GM23338 (cell line): ENCODE measurements around the gene MOB3B. TPM values are rescaled to one million over a fixed set of nuclear protein-coding genes. Genes with fewer than 3 reads are reported as not detected.

ENCODE experiments used
- ATAC-seq: fragments of 200-7000 bp; cut with Tn5 transposase; 3 replicates; pipeline ENCODE4 v1.9.1; 2020
- DNase-seq: peaks from one replicate; pipeline ENCODE4 v3.0.0-alpha.2; 2015; ENCODE audit warnings: low spot score
- H2AFZ ChIP-seq: fragments of 200-600 bp; sonication (generic); 2 replicates; pipeline ENCODE4 v1.8.0; 2016; ENCODE audit warnings: antibody characterized with exemption, mild to moderate bottlenecking, moderate library complexity
- H3F3A ChIP-seq: fragments of 200-600 bp; sonication (generic); replicated peaks from 2 replicates; pipeline ENCODE4 v1.8.0; 2017; ENCODE audit warnings: antibody characterized with exemption, mixed run types, low read depth
- H3K27ac ChIP-seq: fragments of 200-600 bp; sonication (generic); 2 replicates; pipeline ENCODE4 v1.6.1; 2016; ENCODE audit warnings: low read depth
- H3K27me3 ChIP-seq: fragments of 200-600 bp; sonication (generic); 2 replicates; pipeline ENCODE4 v1.8.0; 2016; ENCODE audit warnings: mild to moderate bottlenecking, mixed run types, moderate library complexity; ENCODE audit not compliant: insufficient read depth
- H3K36me3 ChIP-seq: fragments of 200-600 bp; sonication (generic); 2 replicates; pipeline ENCODE4 v1.8.0; 2016; ENCODE audit warnings: mild to moderate bottlenecking; ENCODE audit not compliant: insufficient read depth
- H3K4me1 ChIP-seq: fragments of 200-600 bp; sonication (generic); 2 replicates; pipeline ENCODE4 v1.8.0; 2016; ENCODE audit warnings: mild to moderate bottlenecking, moderate library complexity; ENCODE audit not compliant: insufficient read depth
- H3K4me2 ChIP-seq: fragments of 200-600 bp; sonication (generic); 2 replicates; pipeline ENCODE4 v1.7.1; 2017; ENCODE audit warnings: mixed run types
- H3K4me3 ChIP-seq: fragments of 200-600 bp; sonication (generic); 2 replicates; pipeline ENCODE4 v1.6.1; 2016; ENCODE audit warnings: mixed run types
- H3K79me2 ChIP-seq: fragments of 200-600 bp; sonication (generic); replicated peaks from 2 replicates; pipeline ENCODE4 v1.8.0; 2017; ENCODE audit warnings: mild to moderate bottlenecking; ENCODE audit not compliant: insufficient read depth
- H3K9me2 ChIP-seq: fragments of 200-600 bp; sonication (generic); 2 replicates; pipeline ENCODE4 v1.8.0; 2017; ENCODE audit not compliant: insufficient read depth
- H4K20me1 ChIP-seq: fragments of 200-600 bp; sonication (generic); replicated peaks from 2 replicates; pipeline ENCODE4 v1.8.0; 2017; ENCODE audit warnings: mild to moderate bottlenecking; ENCODE audit not compliant: insufficient read depth
- H3K27ac Mint-ChIP-seq: 2 replicates; pipeline ENCODE4 v1.8.0; 2020; ENCODE audit warnings: inconsistent platforms, mild to moderate bottlenecking, moderate library complexity, mixed read lengths
- H3K27me3 Mint-ChIP-seq: 3 replicates; pipeline ENCODE4 v1.8.0; 2022; ENCODE audit warnings: low read depth, mild to moderate bottlenecking, moderate library complexity, mixed read lengths, inconsistent platforms; ENCODE audit not compliant: insufficient read depth, poor library complexity
- H3K36me3 Mint-ChIP-seq: 3 replicates; pipeline ENCODE4 v1.8.0; 2021; ENCODE audit warnings: low read depth, mild to moderate bottlenecking, inconsistent platforms, moderate library complexity, mixed read lengths
- H3K4me1 Mint-ChIP-seq: 3 replicates; pipeline ENCODE4 v1.8.0; 2020; ENCODE audit warnings: mild to moderate bottlenecking, inconsistent platforms, mixed read lengths
- H3K4me3 Mint-ChIP-seq: 3 replicates; pipeline ENCODE4 v1.8.0; 2021; ENCODE audit warnings: moderate library complexity, mild to moderate bottlenecking, inconsistent platforms, mixed read lengths
- H3K9me3 Mint-ChIP-seq: 3 replicates; pipeline ENCODE4 v1.8.0; 2020; ENCODE audit warnings: moderate library complexity, mild to moderate bottlenecking, inconsistent platforms, mixed read lengths
- CREB1 ChIP-seq: fragments of 250-450 bp; sonication (Bioruptor Pico); IDR thresholded peaks from 2 replicates; pipeline ENCODE4 v1.5.0; 2020; ENCODE audit warnings: low read depth, mild to moderate bottlenecking, moderate library complexity
- JUNB ChIP-seq: IDR thresholded peaks from one replicate; pipeline ENCODE4 v1.6.1; 2016; ENCODE audit warnings: antibody characterized with exemption; ENCODE audit not compliant: unreplicated experiment
- POLR2AphosphoS5 ChIP-seq: IDR thresholded peaks from 2 replicates; pipeline ENCODE4 v1.6.1; 2016; ENCODE audit warnings: antibody characterized with exemption, low read depth
- REST ChIP-seq: IDR thresholded peaks from one replicate; pipeline ENCODE4 v1.6.1; 2018; ENCODE audit warnings: antibody characterized with exemption; ENCODE audit not compliant: unreplicated experiment
- ZNF114 ChIP-seq: fragments of 250-450 bp; sonication (Bioruptor Pico); IDR thresholded peaks from 2 replicates; pipeline ENCODE4 v1.5.0; 2020; ENCODE audit warnings: mild to moderate bottlenecking, moderate library complexity
- ZNF331 ChIP-seq: fragments of 250-450 bp; sonication (Bioruptor Pico); IDR thresholded peaks from 2 replicates; pipeline ENCODE4 v1.5.0; 2020; ENCODE audit warnings: low read depth, mild to moderate bottlenecking, moderate library complexity
- polyA plus RNA-seq: library from polyadenylated mRNA; unstranded; fragments of >200 nt; fragmentation: Nextera tagmentation; extraction: Ambion mirVana; gene quantifications from 2 replicates; pipeline ENCODE4 v1.2.1, GENCODE V29; 2016
- total RNA-seq: library from RNA; depleted of rRNA; stranded (reverse); fragments of >200 nt; shearing (Covaris generic); gene quantifications from 2 replicates; pipeline ENCODE4 v1.2.3, GENCODE V29; 2014

Gene MOB3B
- total and polyA plus RNA-seq, 2 experiments from 2014 or later: 7.6 to 12.1 TPM

- no peaks in the 10 kb centered on the region for H3K27me3 ChIP-seq
- Mint-ChIP-seq H3K4me3 (peak overlapping the region; percentile 16; the same call in 1 of the 3 replicates), H3K27me3 (peaks cover 2% of the 10 kb centered on the region), H3K4me1 (peaks cover 77% of the 10 kb centered on the region), H3K27ac (peak overlapping the region; percentile 80), H3K36me3 (no peaks in the 10 kb centered on the region; the same call in 2 of the 3 replicates), H3K9me3 (no peaks in the 10 kb centered on the region)
- no peaks in the 10 kb centered on the region for H3K36me3 ChIP-seq
- H3K79me2 ChIP-seq: no peaks in the 10 kb centered on the region
- peak overlapping the region; percentile 10 for H3K4me2 ChIP-seq
- H4K20me1 ChIP-seq: no peaks in the 10 kb centered on the region
- peaks cover 45% of the 10 kb centered on the region for H3K4me1 ChIP-seq
- DNase-seq (peak; percentile 65), ATAC-seq (peak; percentile 34; the same call in 2 of the 3 replicates)
- H3F3A ChIP-seq: no peaks in the 10 kb centered on the region
- no peak overlapping the region for H2AFZ ChIP-seq
- TF ChIP-seq POLR2AphosphoS5: no peak
- no peak for TF ChIP-seq JUNB
- no peak for TF ChIP-seq REST
- H3K9me2 ChIP-seq: peaks cover 7% of the 10 kb centered on the region
- no peak overlapping the region for H3K4me3 ChIP-seq
- H3K27ac ChIP-seq: peak overlapping the region; percentile 8; the same call in 1 of the 2 replicates
Measured at GRCh38 chr9:27430750-27431535, 98.7 kb downstream of the MOB3B start.

- no peaks in the 10 kb centered on the region for H3F3A ChIP-seq
- H3K79me2 ChIP-seq: no peaks in the 10 kb centered on the region
- Mint-ChIP-seq H3K27ac (no peak overlapping the region), H3K27me3 (peaks cover 2% of the 10 kb centered on the region), H3K36me3 (no peaks in the 10 kb centered on the region; the same call in 2 of the 3 replicates), H3K4me3 (no peak overlapping the region), H3K9me3 (no peaks in the 10 kb centered on the region), H3K4me1 (peaks cover 80% of the 10 kb centered on the region)
- ATAC-seq: no peak
- H3K4me2 ChIP-seq: 0 out of 2 replicates have a peak overlapping the region, but pooled peaks have one; percentile 10
- H2AFZ ChIP-seq: no peak overlapping the region
- peaks cover 50% of the 10 kb centered on the region for H3K4me1 ChIP-seq
- H3K4me3 ChIP-seq: no peak overlapping the region
- H3K36me3 ChIP-seq: no peaks in the 10 kb centered on the region
- no peak overlapping the region for H3K27ac ChIP-seq
- no peak for TF ChIP-seq CREB1
- peaks cover 7% of the 10 kb centered on the region for H3K9me2 ChIP-seq
- DNase-seq: no peak
- no peaks in the 10 kb centered on the region for H4K20me1 ChIP-seq
- no peaks in the 10 kb centered on the region for H3K27me3 ChIP-seq
Measured at GRCh38 chr9:27429917-27430316, 99.7 kb downstream of the MOB3B start.

- DNase-seq (no peak), ATAC-seq (no peak)
- no peak overlapping the region for H3K4me3 ChIP-seq
- no peak for TF ChIP-seq ZNF331
- no peak for TF ChIP-seq ZNF114 (CRISPR knock-in tag)
- Mint-ChIP-seq H3K4me1 (peaks cover 77% of the 10 kb centered on the region), H3K36me3 (no peaks in the 10 kb centered on the region; the same call in 2 of the 3 replicates), H3K27ac (peak overlapping the region; percentile 47; the same call in 1 of the 2 replicates), H3K27me3 (peaks cover 2% of the 10 kb centered on the region), H3K4me3 (no peak overlapping the region), H3K9me3 (no peaks in the 10 kb centered on the region)
- H3K27ac ChIP-seq: no peak overlapping the region
- H4K20me1 ChIP-seq: no peaks in the 10 kb centered on the region
- H3K9me2 ChIP-seq: peaks cover 4% of the 10 kb centered on the region
- H3K79me2 ChIP-seq: no peaks in the 10 kb centered on the region
- no peak overlapping the region for H3K4me2 ChIP-seq
- no peaks in the 10 kb centered on the region for H3K36me3 ChIP-seq
- H3K4me1 ChIP-seq: peaks cover 50% of the 10 kb centered on the region
- no peaks in the 10 kb centered on the region for H3F3A ChIP-seq
- no peak overlapping the region for H2AFZ ChIP-seq
- no peaks in the 10 kb centered on the region for H3K27me3 ChIP-seq
Measured at GRCh38 chr9:27429436-27429835, 100.2 kb downstream of the MOB3B start.
